Stimulated activated CD4-positive, alpha-beta T cell treated with anti-CD3 and anti-CD28 coated beads, Interleukin-1b, Interleukin-23, amount 100 ng/mL, for 4 hours (primary cell): ENCODE results near the gene CDK11B.
A peak's percentile ranks its signal among the peaks of the same experiment; 100 is the strongest.
"Not testable (repeated sequence)": the region's sequence is repeated elsewhere in the genome, so short reads cannot be mapped to it uniquely, and the experiment has no call there.

Experiments used
- DNase-seq, 2 donors: peaks; one replicate each; pipeline ENCODE4 v3.0.0-alpha.2; 2020; ENCODE audit warnings: low read depth in 2 of 2

Gene CDK11B

DNA sequence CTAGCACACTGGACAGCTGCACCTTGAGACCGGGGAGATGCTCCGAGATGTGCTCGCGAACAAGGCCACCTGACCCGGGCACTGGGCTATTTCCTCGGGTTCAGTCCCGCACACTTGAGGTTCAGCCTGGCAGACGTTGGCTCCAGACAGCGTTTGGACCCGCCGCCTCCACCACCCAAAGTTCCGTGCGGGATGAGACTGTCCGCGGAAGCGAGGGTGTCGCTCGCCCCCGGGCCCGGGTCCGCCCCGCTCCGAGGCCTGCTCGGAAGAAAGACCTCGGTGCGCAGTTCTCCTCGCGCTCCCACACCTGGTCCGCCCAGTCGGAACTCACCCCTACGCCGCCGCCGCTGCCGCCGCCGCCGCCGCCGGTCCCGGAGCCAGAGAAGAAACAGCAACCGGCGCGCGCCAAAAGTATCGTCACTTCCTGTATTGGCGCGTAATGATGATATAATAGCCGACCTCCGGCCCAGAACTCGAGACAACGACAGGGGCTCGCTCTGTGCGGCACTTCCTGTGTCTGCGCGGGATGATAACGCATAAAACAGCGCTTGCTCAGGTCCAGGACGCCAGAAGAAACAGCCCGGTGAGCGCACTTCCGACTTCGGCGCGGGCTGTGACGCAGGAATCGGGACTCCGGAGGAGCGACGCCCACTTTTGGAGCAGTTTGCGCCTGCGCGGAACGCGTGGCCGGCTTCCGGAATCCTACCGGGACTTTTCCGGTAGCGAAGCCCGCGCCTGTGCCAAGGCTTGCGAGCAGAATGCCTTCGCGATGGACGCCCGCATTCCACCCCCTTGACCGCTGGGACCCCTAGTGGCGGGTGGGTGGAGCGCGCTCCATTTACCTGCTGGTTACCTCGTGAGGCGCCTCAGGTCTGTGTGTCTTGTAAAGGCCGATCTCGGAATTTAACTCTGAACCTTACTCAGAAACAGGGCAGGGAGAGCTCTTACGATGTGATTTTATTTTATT lies at the start of gene CDK11B:
Gene CDK11B, minus strand, starts transcription at position 422 of the 967 bp plus-strand sequence. CDS start 1,519 bp downstream, outside the sequence.
- DNase-seq, result peak; percentile 91 to 96

DNA sequence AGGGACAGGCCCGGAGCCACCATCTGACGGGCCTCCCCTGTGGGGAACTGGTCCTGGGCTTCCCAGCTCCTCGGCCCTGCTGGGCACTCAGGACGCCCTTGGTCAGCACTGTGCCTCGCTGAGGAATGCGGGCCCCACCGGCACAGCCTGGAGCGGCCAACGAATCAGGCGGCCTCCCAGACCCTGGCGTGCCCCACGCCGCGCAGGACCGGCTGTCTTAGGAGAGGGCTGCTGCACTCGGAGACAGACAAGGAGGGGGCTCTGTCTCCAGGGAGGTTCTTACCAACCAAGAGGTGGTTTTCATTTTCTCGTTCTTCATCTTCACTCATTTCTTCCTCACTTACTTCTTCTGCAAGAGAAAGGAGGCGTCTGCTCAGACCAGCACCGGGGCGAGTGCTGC lies 49.1 kb upstream of the CDK11B start:
- DNase-seq, result not testable (repeated sequence)

GRCh38 chr1:1707241-1707640 lies 48.4 kb upstream of the CDK11B start:
- DNase-seq, result not testable (repeated sequence)

GRCh38 chr1:1705623-1706022 lies 46.8 kb upstream of the CDK11B start:
- DNase-seq, result not testable (repeated sequence)

GRCh38 chr1:1704284-1704957 lies 45.6 kb upstream of the CDK11B start:
- DNase-seq, result not testable (repeated sequence)

- no peak for DNase-seq
Observed at GRCh38 chr1:1703796-1704195, 45.0 kb upstream of the CDK11B start.

GRCh38 chr1:1702506-1702905 lies 43.7 kb upstream of the CDK11B start:
- DNase-seq, result not testable (repeated sequence)

GRCh38 chr1:1700557-1700956 lies 41.8 kb upstream of the CDK11B start:
- DNase-seq, result not testable (repeated sequence)

DNA sequence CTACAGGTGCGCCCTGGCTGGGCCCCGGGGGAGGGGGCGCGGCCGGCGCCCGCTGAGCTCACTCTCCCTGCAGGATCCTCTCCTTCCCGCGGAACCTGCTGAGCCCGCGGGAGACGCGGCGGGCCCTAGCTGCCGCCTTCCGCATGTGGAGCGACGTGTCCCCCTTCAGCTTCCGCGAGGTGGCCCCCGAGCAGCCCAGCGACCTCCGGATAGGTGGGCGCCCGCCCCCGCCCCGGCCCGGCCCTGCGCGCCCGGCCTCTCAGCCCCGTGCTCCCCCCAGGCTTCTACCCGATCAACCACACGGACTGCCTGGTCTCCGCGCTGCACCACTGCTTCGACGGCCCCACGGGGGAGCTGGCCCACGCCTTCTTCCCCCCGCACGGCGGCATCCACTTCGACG lies 41.3 kb upstream of the CDK11B start:
- not testable (repeated sequence) for DNase-seq

DNA sequence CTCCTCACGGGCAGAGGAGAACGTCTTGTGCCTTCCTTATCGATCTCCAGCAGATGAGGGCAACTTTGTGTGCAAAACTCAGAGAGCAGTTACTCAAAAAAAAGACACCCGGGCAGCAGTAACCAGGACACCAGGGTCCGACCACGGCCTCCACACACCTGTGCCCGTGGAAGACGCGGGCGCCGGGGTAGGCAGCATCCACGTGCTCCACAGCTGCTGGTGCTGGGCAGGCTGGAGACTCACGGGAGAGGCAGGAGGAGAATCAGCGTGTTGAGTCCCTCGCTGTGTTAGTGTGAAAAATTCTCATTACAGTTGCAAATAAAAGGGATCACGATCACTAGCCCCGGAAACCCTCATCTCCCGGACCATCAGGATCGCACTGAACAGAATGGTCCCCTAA lies 40.3 kb upstream of the CDK11B start:
- not testable (repeated sequence) for DNase-seq

- DNase-seq, result not testable (repeated sequence)
Observed at GRCh38 chr1:1697358-1698183, 38.8 kb upstream of the CDK11B start.

DNA sequence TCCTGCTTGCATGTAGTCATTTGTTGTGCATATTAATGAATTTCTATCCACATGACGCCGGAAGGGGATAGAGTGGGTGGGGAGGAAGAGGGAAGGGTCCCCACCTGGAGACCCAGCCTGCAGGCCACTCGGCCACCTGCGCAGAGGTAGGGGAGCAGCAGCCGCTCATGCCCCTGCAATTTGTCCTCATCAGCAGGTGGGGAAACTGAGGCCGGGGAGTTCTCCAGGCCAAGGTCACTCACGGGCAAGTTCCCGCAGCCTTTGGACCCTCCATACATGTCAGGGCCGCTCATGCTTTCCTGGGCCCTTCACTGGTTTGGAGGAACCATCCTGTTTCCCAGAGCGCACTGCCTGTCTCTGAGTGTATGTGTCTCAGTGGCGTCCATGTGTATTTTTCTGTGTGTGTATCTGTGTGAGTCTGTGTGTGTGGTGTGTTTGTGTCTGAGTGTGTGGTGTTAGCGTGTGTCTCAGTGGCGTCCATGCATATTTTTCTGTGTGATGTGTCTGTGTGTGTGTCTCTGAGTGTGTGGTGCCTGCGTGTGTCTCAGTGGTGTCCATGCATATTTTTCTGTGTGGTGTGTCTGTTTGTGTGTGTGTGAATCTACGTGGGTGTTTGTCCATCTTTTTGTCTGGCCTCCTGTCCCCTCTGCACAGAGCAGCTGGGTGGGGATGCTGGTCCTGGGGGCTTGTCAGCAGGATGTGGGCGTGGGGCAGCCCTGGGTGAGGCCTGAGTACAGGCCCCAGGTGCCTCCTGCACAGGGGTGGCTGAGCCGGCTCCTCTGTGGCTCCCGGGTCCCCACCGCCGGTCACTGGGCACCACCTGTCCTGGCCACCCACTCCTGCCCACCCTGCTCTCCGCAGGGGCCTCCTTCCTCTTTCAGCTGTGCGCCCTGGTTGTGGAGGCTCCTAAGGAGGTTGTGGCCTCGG lies 37.9 kb upstream of the CDK11B start:
- DNase-seq, result not testable (repeated sequence)

DNA sequence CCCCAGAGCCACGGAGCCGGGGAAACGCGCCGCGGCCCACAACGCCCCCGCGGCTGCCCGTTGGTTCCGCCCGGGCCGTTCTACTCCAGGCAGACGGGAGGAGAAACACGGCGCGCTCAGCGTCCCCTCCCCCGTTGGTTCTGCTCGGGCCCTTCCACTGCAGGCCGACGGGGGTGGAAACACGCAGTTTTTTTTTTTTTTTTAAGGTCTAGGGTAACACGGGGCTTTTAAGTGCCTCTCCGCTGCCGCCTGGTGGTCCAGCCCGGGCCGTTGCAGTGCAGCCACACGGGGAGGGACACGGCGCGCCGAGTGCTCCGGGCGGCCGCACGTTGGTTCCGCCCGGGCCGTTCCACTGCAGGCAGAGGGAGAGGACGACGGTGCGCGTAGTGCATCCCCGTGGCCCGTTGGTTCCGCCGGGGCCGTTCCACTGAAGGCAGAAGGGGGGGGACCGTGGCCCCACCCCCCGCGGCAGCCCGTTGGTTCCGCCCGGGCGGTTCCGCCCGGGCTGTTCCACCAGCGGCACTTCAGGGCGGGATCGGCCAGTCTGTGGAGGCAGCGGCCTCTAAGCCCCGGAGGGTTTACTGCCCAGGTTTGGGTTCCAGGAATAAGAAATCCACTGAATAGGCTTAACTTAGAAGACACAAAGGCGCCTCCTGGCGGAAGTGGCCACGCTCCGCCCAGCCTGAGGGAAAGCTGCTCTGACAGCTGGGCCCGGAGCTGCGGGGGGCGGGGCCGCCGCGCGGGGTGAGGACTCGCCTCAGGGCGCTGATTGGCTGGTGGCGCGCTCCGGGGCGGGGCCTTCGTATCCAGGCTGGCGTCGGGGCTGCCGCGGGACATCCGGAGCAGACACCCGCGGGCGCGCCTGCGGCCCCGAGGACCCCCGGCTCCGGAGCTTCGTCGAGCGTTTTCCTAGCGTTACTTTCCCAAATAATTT lies 34.2 kb upstream of the CDK11B start, which contains the start of gene SLC35E2B:
Gene SLC35E2B, minus strand, starts transcription at position 82 of the 934 bp plus-strand sequence. CDS start 16,096 bp downstream, outside the sequence.
- peak; percentile 89 to 95 for DNase-seq

GRCh38 chr1:1692324-1692713 lies 33.5 kb upstream of the CDK11B start:
- DNase-seq, result peak; percentile 68 to 69

DNA sequence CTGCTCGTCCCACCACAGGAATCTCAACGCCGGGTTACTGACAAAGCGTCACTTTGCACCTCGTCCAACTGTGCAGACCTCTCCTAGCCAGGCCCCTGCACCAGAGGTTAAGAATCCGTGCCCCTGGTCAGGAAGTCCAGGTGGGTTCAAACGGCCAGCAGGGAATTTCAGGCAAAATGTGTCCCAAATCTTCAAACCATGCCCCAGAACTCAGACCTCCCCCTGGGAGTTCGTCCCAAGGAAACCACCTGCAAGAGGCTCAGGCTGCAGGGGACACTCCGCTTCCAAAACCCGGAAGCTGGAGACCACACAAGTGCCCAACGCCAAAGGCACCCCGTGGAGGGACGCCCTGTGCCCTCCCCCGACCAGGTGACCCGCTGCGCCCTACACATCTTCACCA lies 32.6 kb upstream of the CDK11B start:
- DNase-seq, result not testable (repeated sequence)

- DNase-seq, result not testable (repeated sequence)
Observed at GRCh38 chr1:1689526-1689925, 30.7 kb upstream of the CDK11B start.

DNA sequence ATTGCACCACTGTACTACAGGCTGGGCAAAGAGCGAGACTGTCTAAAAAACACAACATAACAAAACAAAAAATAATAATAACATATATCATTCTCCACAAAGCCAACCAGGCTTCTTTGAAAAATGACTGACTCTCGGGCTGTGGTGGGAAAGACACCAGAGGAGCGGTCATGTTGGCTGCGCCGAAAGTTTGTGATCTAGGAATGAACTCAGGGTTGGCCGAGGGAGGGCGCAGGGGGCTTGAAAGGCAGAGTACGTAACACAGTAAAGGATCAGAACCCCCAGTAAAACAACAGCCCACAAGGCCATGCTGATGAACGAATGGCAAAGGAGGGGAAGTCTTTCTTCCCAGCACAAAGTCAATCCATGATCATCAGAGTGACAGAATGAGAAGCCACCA lies 29.0 kb upstream of the CDK11B start:
- no peak for DNase-seq

GRCh38 chr1:1684031-1684681 lies 25.4 kb upstream of the CDK11B start:
- no peak for DNase-seq
